WERI-Rb-1 (cell line): ENCODE measurements around the gene MKRN2OS.
"Not testable (repeated sequence)": the region's sequence is repeated elsewhere in the genome, so short reads cannot be mapped to it uniquely, and the experiment has no call there.

Experiments used
- DNase-seq: peaks from one replicate; pipeline ENCODE4 v3.0.0-alpha.2; 2020
- H3K27ac ChIP-seq: fragments of 250-450 bp; sonication (Bioruptor Pico); 2 replicates; pipeline ENCODE4 v1.5.1; 2020; ENCODE audit warnings: mild to moderate bottlenecking, moderate library complexity
- H3K27me3 ChIP-seq: fragments of 250-450 bp; sonication (Bioruptor Pico); 2 replicates; pipeline ENCODE4 v1.5.1; 2021; ENCODE audit warnings: mild to moderate bottlenecking, low read depth, moderate library complexity; ENCODE audit not compliant: insufficient read depth, severe bottlenecking
- H3K36me3 ChIP-seq: fragments of 250-450 bp; sonication (Bioruptor Pico); 2 replicates; pipeline ENCODE4 v1.5.1; 2020; ENCODE audit warnings: mild to moderate bottlenecking, moderate library complexity
- H3K4me3 ChIP-seq: 2 replicates; pipeline ENCODE4 v1.5.1; 2011; ENCODE audit warnings: low read depth, mild to moderate bottlenecking, control low read depth, low read length
- H3K9me3 ChIP-seq: fragments of 250-450 bp; sonication (Bioruptor Pico); 2 replicates; pipeline ENCODE4 v1.5.1; 2021; ENCODE audit warnings: mild to moderate bottlenecking, moderate library complexity; ENCODE audit not compliant: severe bottlenecking
- CTCF ChIP-seq: IDR thresholded peaks from 2 replicates; pipeline ENCODE4 v1.5.1; 2011; ENCODE audit warnings: low read depth, mild to moderate bottlenecking, control low read depth, inconsistent platforms, low read length

Gene MKRN2OS

GRCh38 chr3:12556690-12557472 lies 11.6 kb upstream of the MKRN2OS start, which contains the start of gene MKRN2:
TSS of gene MKRN2 (plus strand) at chr3:12557087. CDS start at chr3:12557151, 64 bp downstream.
- peak; percentile 86 for DNase-seq
- Histone ChIP-seq H3K27me3 (no peaks in the 10 kb centered on the region), H3K4me3 (peak within 1 kb of the TSS; percentile 97), H3K36me3 (no peaks in the 10 kb centered on the region), H3K9me3 (no peaks in the 10 kb centered on the region), H3K27ac (peak within 1 kb of the TSS; percentile 92)
- no peak for TF ChIP-seq CTCF

- Histone ChIP-seq H3K36me3 (no peaks in the 10 kb centered on the region), H3K9me3 (no peaks in the 10 kb centered on the region), H3K27ac (peak overlapping the region; percentile 92), H3K27me3 (no peaks in the 10 kb centered on the region), H3K4me3 (peak overlapping the region; percentile 97)
- no peak for TF ChIP-seq CTCF
- no peak for DNase-seq
These were observed 11.0 kb upstream of the MKRN2OS start for GRCh38 chr3:12556314-12556689.

GRCh38 chr3:12553921-12554391 lies 8.7 kb upstream of the MKRN2OS start:
- DNase-seq = no peak
- TF ChIP-seq CTCF = no peak
- no peaks in the 10 kb centered on the region for H3K36me3 ChIP-seq
- H3K9me3 ChIP-seq = no peaks in the 10 kb centered on the region
- H3K27me3 ChIP-seq = no peaks in the 10 kb centered on the region
- no peak overlapping the region for H3K4me3 ChIP-seq
- no peak overlapping the region for H3K27ac ChIP-seq

- no peaks in the 10 kb centered on the region for H3K27me3 ChIP-seq
- no peaks in the 10 kb centered on the region for H3K9me3 ChIP-seq
- no peak for DNase-seq
- H3K4me3 ChIP-seq = no peak overlapping the region
- no peak overlapping the region for H3K27ac ChIP-seq
- no peak for TF ChIP-seq CTCF
- H3K36me3 ChIP-seq = no peaks in the 10 kb centered on the region
These were observed 4.9 kb upstream of the MKRN2OS start for GRCh38 chr3:12549971-12550760.

- H3K4me3 ChIP-seq = peak overlapping the region; percentile 25
- H3K27ac ChIP-seq = no peak overlapping the region
- TF ChIP-seq CTCF = no peak
- no peaks in the 10 kb centered on the region for H3K9me3 ChIP-seq
- DNase-seq = no peak
- H3K27me3 ChIP-seq = no peaks in the 10 kb centered on the region
- no peaks in the 10 kb centered on the region for H3K36me3 ChIP-seq
These were observed 437 bp downstream of the MKRN2OS start for GRCh38 chr3:12544652-12545472.

GRCh38 chr3:12543497-12543896 lies 1.8 kb downstream of the MKRN2OS start:
- H3K27me3 ChIP-seq = not testable (repeated sequence)

More at GRCh38 chr3:12543497-12543896, 1.8 kb downstream of the MKRN2OS start:
- not testable (repeated sequence) for H3K36me3 ChIP-seq, DNase-seq, H3K9me3 ChIP-seq, H3K4me3 ChIP-seq, H3K27ac ChIP-seq
